B cell (primary cell): ENCODE results near the gene FCN2. TPM values are rescaled to one million over a fixed set of nuclear protein-coding genes. Genes with fewer than 3 reads are reported as not detected.

ENCODE experiments used
- ATAC-seq: fragments of 200-7000 bp; cut with Tn5 transposase; one replicate; pipeline ENCODE4 v1.10.0; 2021; ENCODE audit warnings: low read depth, mild to moderate bottlenecking, moderate number of reproducible peaks, moderate library complexity
- CTCF ChIA-PET: fragments of 350-600 bp; sonication (Branson Sonifier 250); formaldehyde crosslinking; loops from one replicate; lab custom pipeline; 2021; ENCODE audit warnings: antibody characterized with exemption, inconsistent platforms; lab: Charles Lee
- POLR2A ChIA-PET: fragments of 350-600 bp; sonication (Branson Sonifier 250); formaldehyde crosslinking; loops from one replicate; lab custom pipeline; 2021; ENCODE audit warnings: antibody characterized with exemption; lab: Charles Lee
- DNase-seq: peaks from one replicate; pipeline ENCODE4 v3.0.0; 2013
- H2AFZ ChIP-seq: 2 replicates; pipeline ENCODE4 v1.6.1; 2012; ENCODE audit warnings: mild to moderate bottlenecking, low read depth, low read length; ENCODE audit not compliant: insufficient read depth, poor library complexity, severe bottlenecking
- H3K27ac ChIP-seq, 2 donors: 1 replicate in 1 of 2; 2 replicates in 1 of 2; pipeline ENCODE4 v1.5.1; 2012 to 2013; ENCODE audit warnings: low read length in 2 of 2, mild to moderate bottlenecking in 2 of 2, moderate library complexity in 1 of 2
- H3K27me3 ChIP-seq, 4 experiments: fragments of 200-600 bp in 1 of 4; sonication (generic) in 1 of 4; replicated peaks in 1 of 4; 1 replicate in 2 of 4; 2 replicates in 2 of 4; pipeline versions ENCODE4 v1.6.1 to v1.7.0; 2013 to 2016; ENCODE audit warnings: low read length in 3 of 4, mild to moderate bottlenecking in 2 of 4, mixed read lengths in 1 of 4, moderate library complexity in 1 of 4; ENCODE audit not compliant: insufficient read depth in 4 of 4, control insufficient read depth in 3 of 4; ENCODE audit errors: control extremely low read depth in 1 of 4
- H3K36me3 ChIP-seq, 2 experiments: replicated peaks in 1 of 2; 1 replicate in 1 of 2; 2 replicates in 1 of 2; pipeline versions ENCODE4 v1.6.1 to v1.7.1; 2013; ENCODE audit warnings: low read length in 1 of 2; ENCODE audit not compliant: insufficient read depth in 2 of 2, control insufficient read depth in 1 of 2; ENCODE audit errors: control extremely low read depth in 1 of 2, extremely low read depth in 1 of 2
- H3K4me1 ChIP-seq, 2 donors: fragments of 200-600 bp in 1 of 2; sonication (generic) in 1 of 2; 1 replicate in 1 of 2; 2 replicates in 1 of 2; pipeline versions ENCODE4 v1.5.1 to v1.6.1; 2013 to 2017; ENCODE audit warnings: low read length in 2 of 2; ENCODE audit not compliant: control insufficient read depth in 2 of 2, insufficient read depth in 2 of 2
- H3K4me2 ChIP-seq: replicated peaks from 2 replicates; pipeline ENCODE3; 2012; ENCODE audit warnings: mild to moderate bottlenecking, low read depth, low read length; ENCODE audit not compliant: poor library complexity, severe bottlenecking
- H3K4me3 ChIP-seq, 5 experiments: fragments of 200-600 bp in 1 of 5; sonication (generic) in 1 of 5; 1 replicate in 3 of 5; 2 replicates in 2 of 5; pipeline versions ENCODE4 v1.5.1 to v1.7.0; 2011 to 2016; ENCODE audit warnings: low read length in 4 of 5, mild to moderate bottlenecking in 4 of 5, low read depth in 2 of 5, control low read depth in 1 of 5, moderate library complexity in 1 of 5; ENCODE audit not compliant: insufficient read depth in 1 of 5; ENCODE audit errors: control extremely low read depth in 1 of 5, extremely low read depth in 1 of 5
- H3K79me2 ChIP-seq: fragments of 200-600 bp; sonication (generic); one replicate; pipeline ENCODE4 v1.6.0; 2016; ENCODE audit warnings: low read length; ENCODE audit not compliant: control insufficient read depth, insufficient read depth
- H3K9ac ChIP-seq: fragments of 200-600 bp; sonication (generic); 2 replicates; pipeline ENCODE4 v1.6.1; 2017; ENCODE audit warnings: mild to moderate bottlenecking, low read length, moderate library complexity
- H3K9me3 ChIP-seq, 3 donors: one replicate each; pipeline versions ENCODE4 v1.6.1 to v1.7.1; 2013; ENCODE audit warnings: low read length in 2 of 3; ENCODE audit not compliant: control insufficient read depth in 2 of 3, insufficient read depth in 1 of 3; ENCODE audit errors: control extremely low read depth in 1 of 3
- H4K20me1 ChIP-seq: 2 replicates; pipeline ENCODE4 v1.6.0; 2012; ENCODE audit warnings: mild to moderate bottlenecking, low read length; ENCODE audit not compliant: insufficient read depth, control insufficient read depth, poor library complexity, severe bottlenecking
- H3K27ac Mint-ChIP-seq: one replicate; pipeline ENCODE4 v1.8.0; 2021; ENCODE audit warnings: mixed read lengths
- H3K27me3 Mint-ChIP-seq: one replicate; pipeline ENCODE4 v1.8.0; 2021; ENCODE audit warnings: mixed read lengths
- H3K4me1 Mint-ChIP-seq: one replicate; pipeline ENCODE4 v1.8.0; 2021; ENCODE audit warnings: mixed read lengths
- H3K4me3 Mint-ChIP-seq: one replicate; pipeline ENCODE4 v1.8.0; 2021; ENCODE audit warnings: mixed read lengths
- H3K9me3 Mint-ChIP-seq: one replicate; pipeline ENCODE4 v1.8.0; 2022; ENCODE audit warnings: mixed read lengths; ENCODE audit not compliant: insufficient read depth
- CTCF ChIP-seq: fragments of 200-600 bp; IDR thresholded peaks from one replicate; pipeline ENCODE4 v1.8.0; 2022; ENCODE audit warnings: antibody characterized with exemption, mild to moderate bottlenecking
- EZH2 ChIP-seq: IDR thresholded peaks from 2 replicates; pipeline ENCODE4 v1.6.1; 2012; ENCODE audit warnings: borderline replicate concordance, low read depth, mild to moderate bottlenecking, moderate library complexity, low read length; ENCODE audit not compliant: insufficient read depth, poor library complexity, severe bottlenecking
- WGBS: methylation state at CpG from one replicate; pipeline ENCODE4 v1.1.5; 2013; ENCODE audit warnings: missing lambda C conversion rate; ENCODE audit not compliant: insufficient coverage; 5-methylcytosine and 5-hydroxymethylcytosine counted together
- intact Hi-C: fragments of 100-400 bp; cut with micrococcal nuclease; formaldehyde crosslinking; loops from one replicate; pipeline ENCODE4 v1.10.0; 2022
- polyA plus RNA-seq: library from polyadenylated mRNA; depleted of rRNA; stranded (reverse); fragments of >200 nt; gene quantifications from 2 replicates; pipeline ENCODE4 v1.2.3, GENCODE V29; 2012
- total RNA-seq, 2 donors: library from RNA; stranded (reverse); fragments of 120-200 nt in 1 of 2; gene quantifications; 1 replicate in 1 of 2; 2 replicates in 1 of 2; pipeline versions ENCODE4 v1.2.3 to v1.2.4, GENCODE V29; 2013 to 2022

Gene FCN2
- total and polyA plus RNA-seq, 2 donors (not counting 1 experiment from before 2014, with no cell fraction given), result not detected

GRCh38 chr9:134932171-134932570 is 51.6 kb downstream of the FCN2 start:
- no peak overlapping the region for H3K4me3 ChIP-seq
- H3K27ac ChIP-seq, result no peak overlapping the region
- no peak overlapping the region for H3K9ac ChIP-seq
- H3K27me3 ChIP-seq, result peaks cover 0 to 29% (median 9%) of the 10 kb centered on the region in 4 experiments
- CTCF ChIA-PET, result no interaction called here
- no peak overlapping the region for H2AFZ ChIP-seq
- H4K20me1 ChIP-seq, result no peaks in the 10 kb centered on the region
- no peak for DNase-seq
- intact Hi-C loops, result no loop called here
- H3K79me2 ChIP-seq, result no peaks in the 10 kb centered on the region
- H3K36me3 ChIP-seq, result no peaks in the 10 kb centered on the region
- peaks cover 87 to 91% of the 10 kb centered on the region in 2 donors for H3K4me1 ChIP-seq
- H3K27ac Mint-ChIP-seq, result no peak overlapping the region
- H3K4me1 Mint-ChIP-seq, result peaks cover 78% of the 10 kb centered on the region
- H3K9me3 Mint-ChIP-seq, result no peaks in the 10 kb centered on the region
- TF ChIP-seq EZH2, result no peak
- TF ChIP-seq CTCF, result no peak
- 95% methylated on average over 12 of the region's 12 CpGs for WGBS
- no peak overlapping the region for H3K4me2 ChIP-seq
- POLR2A ChIA-PET, result no interaction called here
- H3K9me3 ChIP-seq, result peaks cover 0 to 21% (median 0%) of the 10 kb centered on the region in 3 donors
- no peak overlapping the region for H3K4me3 Mint-ChIP-seq
- H3K27me3 Mint-ChIP-seq, result peaks cover 32% of the 10 kb centered on the region
- no peak for ATAC-seq

- Histone ChIP-seq H3K27me3 (peaks cover 0 to 29% (median 9%) of the 10 kb centered on the region in 4 experiments), H3K4me2 (peak overlapping the region; percentile 37), H3K9me3 (peaks cover 0 to 21% (median 0%) of the 10 kb centered on the region in 3 donors), H3K9ac (no peak overlapping the region), H3K79me2 (no peaks in the 10 kb centered on the region), H4K20me1 (no peaks in the 10 kb centered on the region), H3K4me1 (peaks cover 90 to 95% of the 10 kb centered on the region in 2 donors), H3K36me3 (no peaks in the 10 kb centered on the region), H3K27ac (no peak overlapping the region), H3K4me3 (no peak overlapping the region), H2AFZ (no peak overlapping the region)
- no peak for DNase-seq
- 44% methylated on average over 3 of the region's 5 CpGs for WGBS
- H3K27me3 Mint-ChIP-seq, result peaks cover 31% of the 10 kb centered on the region
- no peak for TF ChIP-seq EZH2
- TF ChIP-seq CTCF, result no peak
- H3K4me3 Mint-ChIP-seq, result no peak overlapping the region
- H3K27ac Mint-ChIP-seq, result no peak overlapping the region
- intact Hi-C loops, result no loop called here
- ChIA-PET CTCF (no interaction called here), POLR2A (no interaction called here)
- no peaks in the 10 kb centered on the region for H3K9me3 Mint-ChIP-seq
- peaks cover 82% of the 10 kb centered on the region for H3K4me1 Mint-ChIP-seq
- no peak for ATAC-seq
These were observed 52.0 kb downstream of the FCN2 start for GRCh38 chr9:134932606-134933005.
